Hematopoietic multipotent progenitor cell treated with erythropoietin and hydrocortisone succinate and interleukin-3 and kit ligand, for 8 days (in vitro differentiated cells): ENCODE results near the gene RTEL1.

Experiments
- DNase-seq: peaks from one replicate; pipeline ENCODE4 v3.0.0-alpha.2; 2015

The RTEL1 gene

GRCh38 chr20:63675681-63676368 lies 17.7 kb downstream of the RTEL1 start:
- DNase-seq, result no peak

DNA sequence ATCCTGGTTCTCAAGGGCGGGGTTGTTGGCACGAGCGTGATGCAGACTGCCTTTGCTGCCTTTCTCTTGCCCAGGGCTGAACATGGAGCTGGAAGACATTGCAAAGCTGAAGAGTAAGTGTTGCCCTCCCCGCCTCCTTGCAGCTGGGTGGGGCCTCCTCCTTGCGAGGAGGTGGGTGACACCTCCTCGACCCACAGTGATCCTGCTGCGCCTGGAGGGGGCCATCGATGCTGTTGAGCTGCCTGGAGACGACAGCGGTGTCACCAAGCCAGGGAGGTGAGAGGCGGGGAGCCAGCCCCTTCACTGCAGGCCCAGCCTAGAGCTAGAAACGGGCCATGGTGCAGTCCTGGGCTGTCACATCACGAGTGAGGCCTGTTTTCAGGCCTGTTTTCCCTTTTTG lies 20.0 kb downstream of the RTEL1 start:
- DNase-seq, result no peak

- DNase-seq, result no peak
Measured at GRCh38 chr20:63678667-63679465, 20.8 kb downstream of the RTEL1 start.

- no peak for DNase-seq
Measured at GRCh38 chr20:63679799-63680305, 21.7 kb downstream of the RTEL1 start.

- no peak for DNase-seq
Measured at GRCh38 chr20:63680427-63680826, 22.3 kb downstream of the RTEL1 start.

GRCh38 chr20:63680857-63681608 lies 22.9 kb downstream of the RTEL1 start:
- no peak for DNase-seq

DNA sequence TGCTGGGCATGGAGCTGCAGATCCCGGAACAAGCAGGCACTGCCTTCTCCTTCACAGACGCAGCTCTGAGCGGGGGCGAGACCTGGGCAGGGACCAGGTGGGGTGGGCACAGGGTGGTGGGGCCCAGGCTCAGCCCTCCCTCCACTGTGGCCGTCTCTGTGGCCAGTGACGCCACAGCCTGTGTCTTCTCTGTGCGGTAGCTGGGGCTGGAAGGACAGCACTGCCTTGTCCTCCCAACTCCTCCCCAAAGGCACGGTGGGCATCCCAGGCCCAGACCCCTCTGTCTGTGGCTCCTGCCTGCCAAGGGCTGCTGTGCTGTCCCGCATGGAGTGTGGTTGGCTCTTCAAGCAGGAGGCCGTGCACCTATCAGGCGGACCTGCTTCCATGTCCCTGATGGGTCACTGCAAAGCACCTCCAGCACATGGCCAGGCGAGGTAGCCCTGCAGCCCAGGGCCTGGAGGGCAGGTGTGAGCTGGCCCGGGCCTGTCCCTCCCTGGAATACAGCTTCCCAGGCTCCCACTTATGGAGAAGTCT lies 23.6 kb downstream of the RTEL1 start:
- DNase-seq, result no peak

DNA sequence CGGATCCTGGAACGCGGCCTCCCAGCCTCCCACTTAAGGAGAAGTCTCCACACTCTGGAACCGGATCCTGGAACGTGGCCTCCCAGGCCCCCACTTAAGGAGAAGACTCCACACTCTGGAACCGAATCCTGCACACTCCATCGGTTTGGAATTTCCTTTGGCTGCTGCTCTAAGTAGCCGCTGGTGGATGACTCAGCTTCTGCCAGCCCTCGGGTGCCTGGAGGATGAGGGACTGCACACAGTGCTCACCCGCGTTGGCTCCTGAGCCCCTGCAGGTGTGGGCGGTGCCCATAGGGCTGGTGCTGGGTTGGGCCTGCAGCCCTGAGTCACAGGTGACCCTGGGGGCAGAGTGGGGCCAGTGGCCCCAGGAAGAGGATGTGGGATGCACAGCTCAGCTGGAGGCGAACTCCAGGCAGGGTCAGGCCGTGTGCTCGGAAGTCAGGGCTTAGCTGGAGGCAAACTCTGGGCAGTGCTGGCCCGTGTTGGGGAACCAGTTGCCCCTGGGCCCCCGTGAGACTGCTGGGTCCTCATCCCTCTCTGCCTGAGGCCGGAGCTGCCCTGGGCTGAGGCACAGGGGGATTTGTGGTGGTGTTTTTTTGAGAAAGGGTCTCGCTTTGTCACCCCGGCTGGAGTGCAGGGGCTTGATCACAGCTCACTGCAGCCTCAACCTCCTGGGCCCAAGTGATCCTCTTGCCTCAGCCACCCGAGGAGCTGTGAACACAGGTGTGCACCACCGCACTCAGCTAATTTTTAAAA lies 24.4 kb downstream of the RTEL1 start:
- no peak for DNase-seq

GRCh38 chr20:63685269-63686026 lies 27.3 kb downstream of the RTEL1 start:
- no peak for DNase-seq

- no peak for DNase-seq
Measured at GRCh38 chr20:63686094-63686491, 28.0 kb downstream of the RTEL1 start.

- peak; percentile 51 for DNase-seq
Measured at GRCh38 chr20:63686492-63687321, 28.6 kb downstream of the RTEL1 start.

DNA sequence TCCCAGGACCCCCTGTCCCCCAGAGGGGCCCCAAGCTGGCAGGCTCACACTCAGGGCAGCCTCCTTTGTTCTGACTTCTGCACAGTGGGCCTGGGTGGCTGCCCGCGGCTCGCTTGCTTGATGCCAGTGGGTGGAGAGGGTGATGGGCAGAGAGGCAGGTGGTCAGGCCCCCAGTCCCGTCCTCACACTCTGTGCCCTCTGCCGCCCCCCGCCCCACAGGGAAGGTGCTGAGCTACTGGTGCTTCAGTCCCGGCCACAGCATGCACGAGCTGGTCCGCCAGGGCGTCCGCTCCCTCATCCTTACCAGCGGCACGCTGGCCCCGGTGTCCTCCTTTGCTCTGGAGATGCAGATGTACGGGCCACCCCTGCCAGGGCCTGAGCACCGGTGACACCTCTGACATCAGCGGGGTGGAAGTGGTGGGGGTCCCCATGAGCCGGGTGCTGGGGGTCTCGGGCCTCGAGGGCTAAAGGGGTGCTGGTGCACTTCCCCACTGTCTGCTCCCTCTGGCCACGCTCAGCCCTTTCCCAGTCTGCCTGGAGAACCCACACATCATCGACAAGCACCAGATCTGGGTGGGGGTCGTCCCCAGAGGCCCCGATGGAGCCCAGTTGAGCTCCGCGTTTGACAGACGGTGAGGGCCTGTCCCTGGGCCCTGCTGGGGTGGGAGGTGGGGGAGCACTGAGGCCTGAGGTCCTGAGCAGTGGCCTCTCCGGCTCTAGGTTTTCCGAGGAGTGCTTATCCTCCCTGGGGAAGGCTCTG lies 29.5 kb downstream of the RTEL1 start:
- DNase-seq, result no peak

DNA sequence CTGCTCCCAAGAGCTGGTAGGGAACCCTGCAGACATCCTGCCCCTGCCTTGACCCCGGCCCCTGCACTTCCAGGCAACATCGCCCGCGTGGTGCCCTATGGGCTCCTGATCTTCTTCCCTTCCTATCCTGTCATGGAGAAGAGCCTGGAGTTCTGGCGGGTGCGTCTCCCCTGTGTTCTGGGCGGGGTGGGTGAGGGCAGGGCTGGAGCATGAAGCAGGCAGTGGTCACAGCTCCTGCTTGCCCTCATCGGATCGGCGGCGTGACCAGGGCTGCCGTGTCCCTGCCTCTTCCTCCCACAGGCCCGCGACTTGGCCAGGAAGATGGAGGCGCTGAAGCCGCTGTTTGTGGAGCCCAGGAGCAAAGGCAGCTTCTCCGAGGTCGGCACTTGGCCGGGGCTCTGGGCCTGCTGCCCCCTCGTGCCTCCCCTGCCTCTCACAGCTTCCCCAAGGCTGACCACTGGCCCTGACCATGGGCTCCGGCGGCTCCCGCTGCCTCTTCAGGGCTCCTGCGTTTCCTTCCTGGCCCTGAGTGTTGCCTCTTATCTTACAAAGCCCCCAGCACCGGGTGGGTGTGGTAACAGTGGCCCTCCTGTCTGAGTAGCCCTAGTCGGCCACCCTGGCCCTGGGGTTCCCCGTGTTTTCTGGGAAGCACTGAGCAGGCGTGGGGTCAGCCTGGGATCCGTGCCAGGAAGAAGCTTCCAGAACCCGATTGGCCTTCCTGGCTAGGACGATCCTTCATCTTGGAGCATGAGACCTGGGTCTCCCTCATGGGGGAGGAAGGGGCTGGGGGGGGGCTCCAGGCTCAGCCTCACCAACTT lies 30.3 kb downstream of the RTEL1 start:
- DNase-seq, result no peak

DNA sequence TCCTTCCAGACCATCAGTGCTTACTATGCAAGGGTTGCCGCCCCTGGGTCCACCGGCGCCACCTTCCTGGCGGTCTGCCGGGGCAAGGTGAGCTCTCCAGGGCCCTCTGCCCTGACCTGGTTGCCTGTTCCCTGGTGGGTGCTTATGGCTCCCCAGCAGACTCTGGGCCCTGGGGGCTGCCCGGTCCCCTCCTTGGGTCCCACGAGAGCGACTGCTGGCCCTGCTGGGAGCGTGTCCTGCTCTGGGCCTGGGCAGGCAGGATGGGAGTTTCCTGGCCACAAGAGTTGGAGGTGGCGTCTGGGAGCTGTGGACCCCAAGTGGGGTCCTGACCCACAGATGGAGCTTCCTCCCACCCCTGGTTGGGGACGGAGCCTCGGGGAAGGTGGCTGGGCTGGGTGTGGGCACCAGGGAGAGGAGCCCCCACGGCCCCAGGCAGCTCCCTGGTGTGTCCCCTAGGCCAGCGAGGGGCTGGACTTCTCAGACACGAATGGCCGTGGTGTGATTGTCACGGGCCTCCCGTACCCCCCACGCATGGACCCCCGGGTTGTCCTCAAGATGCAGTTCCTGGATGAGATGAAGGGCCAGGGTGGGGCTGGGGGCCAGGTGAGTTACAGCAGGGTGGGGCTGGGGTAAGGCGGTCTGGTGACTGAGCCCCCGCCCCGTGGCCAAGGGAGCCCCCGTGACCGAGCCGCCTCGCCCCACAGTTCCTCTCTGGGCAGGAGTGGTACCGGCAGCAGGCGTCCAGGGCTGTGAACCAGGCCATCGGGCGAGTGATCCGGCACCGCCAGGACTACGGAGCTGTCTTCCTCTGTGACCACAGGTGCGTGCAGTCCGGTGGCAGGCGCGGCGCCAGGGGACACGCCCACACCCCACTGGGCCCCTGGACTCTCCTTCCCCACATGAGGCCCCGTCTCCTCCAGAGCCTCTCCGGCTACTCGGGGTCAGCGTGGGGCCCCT lies 31.2 kb downstream of the RTEL1 start:
- DNase-seq, result no peak

GRCh38 chr20:63690003-63690897 lies 32.1 kb downstream of the RTEL1 start:
- DNase-seq, result no peak

GRCh38 chr20:63690898-63691710 lies 33.0 kb downstream of the RTEL1 start:
- no peak for DNase-seq
